Ascending aorta (tissue), 2 donors: ENCODE measurements around the gene DNLZ. TPM values are rescaled to one million over a fixed set of nuclear protein-coding genes. Genes with fewer than 3 reads are reported as not detected.

ENCODE experiments used
- DNase-seq, 2 donors: peaks; one replicate each; pipeline ENCODE4 v3.0.0-alpha.2; 2019; ENCODE audit warnings: low spot score in 2 of 2
- H3K27ac ChIP-seq, 2 donors: fragments of 200-600 bp; sonication (generic); one replicate each; pipeline ENCODE4 v1.5.1; 2016 to 2017; ENCODE audit warnings: mild to moderate bottlenecking in 1 of 2
- H3K27me3 ChIP-seq: fragments of 200-600 bp; sonication (generic); one replicate; pipeline ENCODE4 v1.5.1; 2017
- H3K36me3 ChIP-seq, 2 donors: fragments of 200-600 bp; sonication (generic); one replicate each; pipeline ENCODE4 v1.5.1; 2016
- H3K4me1 ChIP-seq, 2 donors: fragments of 200-600 bp; sonication (generic); one replicate each; pipeline ENCODE4 v1.5.1; 2016 to 2017; ENCODE audit warnings: mild to moderate bottlenecking in 1 of 2
- H3K4me3 ChIP-seq, 2 donors: fragments of 200-600 bp; sonication (generic); one replicate each; pipeline ENCODE4 v1.5.1; 2016 to 2017; ENCODE audit warnings: mild to moderate bottlenecking in 1 of 2
- H3K9me3 ChIP-seq, 2 donors: fragments of 200-600 bp; sonication (generic); one replicate each; pipeline ENCODE4 v1.5.1; 2016
- intact Hi-C: fragments of 100-400 bp; cut with DNase I; formaldehyde crosslinking; loops from one replicate; pipeline ENCODE4 v1.15.1; 2023
- total RNA-seq: library from RNA; depleted of rRNA; stranded (reverse); fragments of >200 nt; gene quantifications from one replicate; pipeline ENCODE4 v1.1.0, GENCODE V29; 2016
- TF ChIP-seq, protein P1 (sequence below), 3 experiments: fragments of 200-600 bp in 2 of 3; fragments of 450-650 bp in 1 of 3; sonication (generic) in 2 of 3; IDR thresholded peaks; one replicate each; pipeline ENCODE4 v1.5.1; 2016 to 2019; ENCODE audit warnings: antibody characterized with exemption in 3 of 3, mild to moderate bottlenecking in 1 of 3, moderate library complexity in 1 of 3

The DNLZ gene
- total RNA-seq, 1 donor from 2014 or later = 191 TPM

DNA sequence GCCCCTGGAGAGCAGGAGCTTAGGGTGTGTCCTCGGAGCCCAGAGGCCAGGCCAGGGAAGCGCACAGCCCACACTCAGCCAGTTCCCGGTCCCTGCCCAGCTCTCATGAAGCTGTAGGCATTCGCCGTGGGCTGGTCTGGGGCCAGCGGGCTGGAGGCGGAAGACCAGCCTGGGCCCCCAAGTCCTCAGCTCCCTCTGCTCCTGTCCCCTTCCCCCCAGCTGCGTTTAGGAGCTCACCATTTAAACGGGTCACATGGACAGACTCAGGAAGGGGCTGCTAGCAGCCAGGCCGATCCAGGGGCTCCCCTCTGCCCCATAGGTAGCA is 17.4 kb downstream of the DNLZ start:
- Histone ChIP-seq H3K36me3 (peaks cover 4 to 12% of the 10 kb centered on the region in 2 donors), H3K9me3 (no peaks in the 10 kb centered on the region), H3K4me1 (peaks cover 15 to 26% of the 10 kb centered on the region in 2 donors), H3K27ac (peak overlapping the region; percentile 76 to 79), H3K4me3 (peak overlapping the region; percentile 42 to 55), H3K27me3 (no peaks in the 10 kb centered on the region)
- intact Hi-C loops = no loop called here
- TF ChIP-seq, protein P1, sequence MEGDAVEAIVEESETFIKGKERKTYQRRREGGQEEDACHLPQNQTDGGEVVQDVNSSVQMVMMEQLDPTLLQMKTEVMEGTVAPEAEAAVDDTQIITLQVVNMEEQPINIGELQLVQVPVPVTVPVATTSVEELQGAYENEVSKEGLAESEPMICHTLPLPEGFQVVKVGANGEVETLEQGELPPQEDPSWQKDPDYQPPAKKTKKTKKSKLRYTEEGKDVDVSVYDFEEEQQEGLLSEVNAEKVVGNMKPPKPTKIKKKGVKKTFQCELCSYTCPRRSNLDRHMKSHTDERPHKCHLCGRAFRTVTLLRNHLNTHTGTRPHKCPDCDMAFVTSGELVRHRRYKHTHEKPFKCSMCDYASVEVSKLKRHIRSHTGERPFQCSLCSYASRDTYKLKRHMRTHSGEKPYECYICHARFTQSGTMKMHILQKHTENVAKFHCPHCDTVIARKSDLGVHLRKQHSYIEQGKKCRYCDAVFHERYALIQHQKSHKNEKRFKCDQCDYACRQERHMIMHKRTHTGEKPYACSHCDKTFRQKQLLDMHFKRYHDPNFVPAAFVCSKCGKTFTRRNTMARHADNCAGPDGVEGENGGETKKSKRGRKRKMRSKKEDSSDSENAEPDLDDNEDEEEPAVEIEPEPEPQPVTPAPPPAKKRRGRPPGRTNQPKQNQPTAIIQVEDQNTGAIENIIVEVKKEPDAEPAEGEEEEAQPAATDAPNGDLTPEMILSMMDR (IDR thresholded peaks at IDR 0.05) = no peak
- DNase-seq = no peak

DNA sequence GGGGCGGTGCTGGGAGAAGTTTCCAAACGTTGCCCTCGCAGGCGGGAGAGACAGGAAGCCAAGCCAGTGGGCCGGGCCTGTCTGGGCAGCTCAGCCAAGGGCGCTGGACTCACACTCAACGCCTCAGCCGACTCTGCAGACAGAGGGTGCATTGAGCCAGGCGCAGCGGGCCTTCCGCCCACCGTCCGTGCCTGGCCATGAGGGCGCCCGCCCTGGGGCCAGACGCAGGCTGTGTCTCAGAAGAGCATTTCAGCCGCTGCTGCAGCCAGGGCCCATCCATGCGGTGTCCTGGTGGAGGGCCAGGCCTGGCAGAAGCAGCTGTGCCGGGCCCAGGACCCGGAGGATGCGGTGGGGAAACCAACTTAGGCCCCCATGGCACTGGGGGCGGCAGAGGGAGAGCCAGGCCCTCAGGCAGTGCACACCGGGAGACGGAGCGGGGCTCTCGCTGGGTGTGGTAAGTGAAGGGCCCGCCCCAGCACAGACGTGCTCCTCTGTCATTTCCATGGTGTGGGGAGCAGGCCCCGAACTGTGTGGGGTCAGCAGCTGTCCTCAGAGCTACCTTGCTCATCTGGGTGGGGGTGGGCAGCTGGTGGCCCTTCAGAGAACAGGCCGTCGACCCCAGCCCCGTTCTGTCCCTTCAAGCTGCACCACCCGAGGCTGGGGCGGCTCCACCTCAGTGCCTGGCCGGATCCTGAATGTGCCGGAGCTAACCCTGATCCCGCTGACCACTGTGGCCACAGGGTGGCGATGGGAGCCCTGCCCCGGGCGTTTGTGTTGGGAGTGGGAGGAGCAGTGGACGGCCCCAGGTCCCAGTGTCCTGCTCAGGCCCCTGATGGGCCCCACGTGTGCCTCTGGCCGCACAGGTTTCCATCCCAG is 18.0 kb downstream of the DNLZ start:
- Histone ChIP-seq H3K36me3 (peaks cover 4 to 15% of the 10 kb centered on the region in 2 donors), H3K27ac (peak overlapping the region; percentile 76 to 79), H3K4me1 (peaks cover 15 to 26% of the 10 kb centered on the region in 2 donors), H3K27me3 (no peaks in the 10 kb centered on the region), H3K4me3 (peak overlapping the region; percentile 42 to 55), H3K9me3 (no peaks in the 10 kb centered on the region)
- intact Hi-C loops = loop anchor here (1.0 kb wide), 1 partner anchor 18 kb away; the partner anchor contains the start of gene DNLZ
- peak; percentile 30 to 86 for DNase-seq
- TF ChIP-seq, protein P1 (IDR thresholded peaks at IDR 0.05) = peak; percentile 52 to 64 (median 63)

DNA sequence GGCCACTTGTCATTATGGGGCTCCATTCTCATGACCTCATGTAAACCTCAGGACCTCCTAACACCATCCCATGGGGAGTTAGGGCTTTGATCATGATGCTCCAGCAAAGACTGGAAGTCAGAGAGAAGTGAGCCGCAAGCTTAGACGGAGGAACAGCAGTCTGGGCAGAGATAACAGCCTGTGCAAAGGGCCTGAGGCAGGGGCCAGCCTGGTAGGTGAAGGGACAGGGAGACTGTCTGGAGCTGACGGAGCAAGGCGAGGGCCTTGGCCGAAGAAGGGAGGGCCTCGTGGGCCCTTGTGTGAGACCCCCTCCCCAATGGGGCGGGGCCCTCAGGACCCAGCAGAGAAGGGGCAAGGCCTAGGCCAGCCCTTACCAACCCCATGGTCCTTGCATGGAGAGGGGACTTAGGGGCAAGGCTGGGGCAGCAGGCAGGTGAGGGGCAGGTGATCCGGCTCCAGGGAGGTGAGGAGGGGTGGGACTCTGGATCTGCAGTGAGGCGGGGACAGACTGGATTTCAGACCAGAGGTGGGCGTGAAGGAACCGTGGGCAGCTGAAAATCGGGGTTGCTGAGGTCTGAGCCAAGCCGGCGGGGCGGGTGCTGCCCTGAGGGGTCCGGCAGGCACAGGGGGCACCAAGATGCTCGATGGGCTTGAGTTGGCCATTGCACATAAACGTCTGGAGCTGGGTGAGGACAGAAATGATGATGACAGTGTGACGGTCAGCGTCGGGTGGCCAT is 18.8 kb downstream of the DNLZ start:
- peak overlapping the region; percentile 42 to 55 for H3K4me3 ChIP-seq
- no peaks in the 10 kb centered on the region for H3K27me3 ChIP-seq
- H3K4me1 ChIP-seq = peaks cover 15 to 26% of the 10 kb centered on the region in 2 donors
- intact Hi-C loops = loop anchor here (1.0 kb wide), 1 partner anchor 19 kb away; the partner anchor contains the start of gene DNLZ
- no peaks in the 10 kb centered on the region for H3K9me3 ChIP-seq
- H3K27ac ChIP-seq = peak overlapping the region; percentile 76 to 79
- DNase-seq = no peak
- TF ChIP-seq, protein P1 (IDR thresholded peaks at IDR 0.05) = no peak
- H3K36me3 ChIP-seq = peaks cover under 1 to 21% of the 10 kb centered on the region in 2 donors

DNA sequence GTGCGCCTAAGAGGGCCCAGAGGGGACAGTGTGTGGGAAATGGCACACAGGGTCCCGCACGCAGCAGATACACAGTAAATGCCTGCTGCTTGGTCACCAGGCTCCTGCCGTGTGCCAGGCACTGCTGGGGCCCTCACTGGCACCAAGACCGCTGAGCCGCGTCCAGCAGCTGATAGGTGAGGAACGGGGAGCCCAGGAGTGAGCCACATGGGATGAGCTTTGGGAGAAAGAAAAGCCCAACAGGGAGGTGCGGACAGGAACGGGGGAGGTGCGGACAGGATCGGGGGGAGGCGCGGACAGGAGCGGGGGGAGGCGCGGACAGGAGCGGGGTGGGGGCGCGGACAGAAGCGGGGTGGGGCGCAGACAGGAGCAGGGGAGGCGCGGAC is 19.7 kb downstream of the DNLZ start:
- Histone ChIP-seq H3K4me3 (no peak overlapping the region), H3K27ac (no peak overlapping the region), H3K4me1 (peaks cover 15 to 26% of the 10 kb centered on the region in 2 donors), H3K36me3 (peaks cover 1 to 17% of the 10 kb centered on the region in 2 donors), H3K9me3 (no peaks in the 10 kb centered on the region), H3K27me3 (no peaks in the 10 kb centered on the region)
- DNase-seq = no peak
- intact Hi-C loops = no loop called here
- TF ChIP-seq, protein P1 (IDR thresholded peaks at IDR 0.05) = no peak

DNA sequence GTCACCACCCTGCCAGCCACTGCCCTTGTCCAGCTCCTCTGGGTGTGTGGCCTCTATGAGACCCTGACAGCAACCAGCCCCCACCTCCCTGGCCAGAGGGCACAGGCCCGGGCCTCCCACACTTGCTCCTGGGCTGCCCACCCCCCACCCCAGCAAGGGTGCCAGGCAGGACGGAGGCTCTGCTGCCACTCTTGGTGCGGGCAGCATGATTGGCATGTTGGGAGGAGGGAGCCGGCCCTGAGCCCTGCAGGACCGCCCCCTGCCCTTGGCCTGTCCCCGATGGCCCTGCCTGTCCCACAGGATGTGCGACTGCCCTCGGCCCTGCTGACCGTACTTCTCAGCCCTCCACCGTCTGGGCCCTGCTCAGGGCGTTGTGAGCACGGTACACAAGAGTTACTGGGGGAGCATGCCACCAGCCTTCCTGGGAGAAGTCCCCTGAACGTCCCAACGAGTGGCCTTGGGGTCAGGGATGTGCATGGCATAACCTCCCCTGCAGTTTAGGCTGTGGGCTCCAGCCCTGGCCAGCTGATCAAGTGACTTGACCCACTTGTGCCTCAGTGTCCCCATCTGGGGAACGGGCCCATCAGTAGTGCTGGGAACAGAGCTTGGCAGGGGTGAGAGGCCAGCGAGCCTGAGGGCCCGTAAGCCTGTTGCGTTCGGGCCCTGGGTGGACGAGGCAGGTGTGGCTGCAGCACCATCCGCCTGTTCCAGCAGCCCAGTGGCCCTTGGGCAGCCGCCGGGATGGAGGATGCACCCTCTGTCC is 20.2 kb downstream of the DNLZ start:
- Histone ChIP-seq H3K4me3 (peak overlapping the region in 1 of 2 donors; percentile 59), H3K4me1 (peaks cover 15 to 26% of the 10 kb centered on the region in 2 donors), H3K9me3 (no peaks in the 10 kb centered on the region), H3K36me3 (peaks cover 7 to 19% of the 10 kb centered on the region in 2 donors), H3K27me3 (no peaks in the 10 kb centered on the region), H3K27ac (peak overlapping the region; percentile 51 to 60)
- intact Hi-C loops = no loop called here
- TF ChIP-seq, protein P1 (IDR thresholded peaks at IDR 0.05) = no peak
- DNase-seq = no peak
